GM12873 (cell line): Measurements from ENCODE around the gene ZBTB42.

ENCODE experiments used
- TF ChIP-seq, protein P1 (sequence below): IDR thresholded peaks from 2 replicates; pipeline ENCODE4 v1.5.1; 2012; ENCODE audit warnings: low read depth, mild to moderate bottlenecking, moderate library complexity, low read length, control low read depth; ENCODE audit not compliant: insufficient read depth; ENCODE audit errors: missing control alignments

The ZBTB42 gene

DNA sequence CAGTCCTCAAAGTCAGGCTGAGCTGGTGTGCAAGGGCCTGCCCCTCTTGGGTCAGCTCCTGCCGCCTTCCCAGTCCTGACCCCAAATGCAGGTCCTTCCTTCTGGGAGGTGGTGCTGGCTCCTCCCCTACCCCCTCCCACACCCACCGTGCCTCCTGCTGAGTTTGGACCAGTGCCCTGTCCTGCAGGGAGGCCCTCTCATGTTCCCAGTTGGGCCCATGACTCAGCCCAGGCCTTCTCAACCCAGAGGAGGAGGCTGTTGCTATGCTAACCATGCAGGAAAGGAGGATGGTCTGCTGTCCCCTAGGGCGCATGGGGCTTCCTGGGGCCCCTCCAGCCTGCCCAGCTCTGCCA lies 4.4 kb downstream of the ZBTB42 start:
- TF ChIP-seq, protein P1, sequence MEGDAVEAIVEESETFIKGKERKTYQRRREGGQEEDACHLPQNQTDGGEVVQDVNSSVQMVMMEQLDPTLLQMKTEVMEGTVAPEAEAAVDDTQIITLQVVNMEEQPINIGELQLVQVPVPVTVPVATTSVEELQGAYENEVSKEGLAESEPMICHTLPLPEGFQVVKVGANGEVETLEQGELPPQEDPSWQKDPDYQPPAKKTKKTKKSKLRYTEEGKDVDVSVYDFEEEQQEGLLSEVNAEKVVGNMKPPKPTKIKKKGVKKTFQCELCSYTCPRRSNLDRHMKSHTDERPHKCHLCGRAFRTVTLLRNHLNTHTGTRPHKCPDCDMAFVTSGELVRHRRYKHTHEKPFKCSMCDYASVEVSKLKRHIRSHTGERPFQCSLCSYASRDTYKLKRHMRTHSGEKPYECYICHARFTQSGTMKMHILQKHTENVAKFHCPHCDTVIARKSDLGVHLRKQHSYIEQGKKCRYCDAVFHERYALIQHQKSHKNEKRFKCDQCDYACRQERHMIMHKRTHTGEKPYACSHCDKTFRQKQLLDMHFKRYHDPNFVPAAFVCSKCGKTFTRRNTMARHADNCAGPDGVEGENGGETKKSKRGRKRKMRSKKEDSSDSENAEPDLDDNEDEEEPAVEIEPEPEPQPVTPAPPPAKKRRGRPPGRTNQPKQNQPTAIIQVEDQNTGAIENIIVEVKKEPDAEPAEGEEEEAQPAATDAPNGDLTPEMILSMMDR, result no peak

DNA sequence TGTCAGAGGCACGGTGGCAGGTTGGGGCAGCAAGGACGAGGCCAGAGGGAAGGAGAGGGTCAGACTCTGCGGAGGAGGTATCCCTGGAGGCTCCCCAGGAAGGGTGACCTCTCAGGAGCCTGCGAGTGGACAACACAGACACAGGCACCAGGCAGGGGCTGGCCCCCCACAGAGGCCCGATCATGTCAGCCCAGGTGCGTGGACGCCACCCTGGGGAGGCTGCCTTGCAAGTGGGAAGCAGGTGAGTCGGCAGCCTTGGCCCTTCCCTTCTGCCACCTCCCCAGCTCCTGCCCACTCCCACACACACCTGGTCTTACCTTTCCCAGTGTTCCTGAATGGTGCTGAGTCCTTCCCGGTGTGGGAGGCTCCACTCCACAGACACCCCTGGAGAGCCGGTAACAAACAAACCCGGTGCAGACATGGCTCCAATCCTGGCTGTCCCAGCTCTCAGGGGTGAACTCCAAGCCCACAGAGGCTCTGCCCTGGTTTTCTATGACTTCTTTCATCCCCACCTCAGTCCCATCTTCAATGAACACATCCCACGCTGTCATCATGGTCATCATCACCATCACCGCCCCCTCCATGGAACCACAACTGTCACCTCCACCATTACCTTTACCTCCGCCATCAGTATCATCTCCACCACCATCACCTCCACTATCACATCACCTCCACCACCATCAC lies 5.2 kb downstream of the ZBTB42 start:
- TF ChIP-seq, protein P1, result no peak

DNA sequence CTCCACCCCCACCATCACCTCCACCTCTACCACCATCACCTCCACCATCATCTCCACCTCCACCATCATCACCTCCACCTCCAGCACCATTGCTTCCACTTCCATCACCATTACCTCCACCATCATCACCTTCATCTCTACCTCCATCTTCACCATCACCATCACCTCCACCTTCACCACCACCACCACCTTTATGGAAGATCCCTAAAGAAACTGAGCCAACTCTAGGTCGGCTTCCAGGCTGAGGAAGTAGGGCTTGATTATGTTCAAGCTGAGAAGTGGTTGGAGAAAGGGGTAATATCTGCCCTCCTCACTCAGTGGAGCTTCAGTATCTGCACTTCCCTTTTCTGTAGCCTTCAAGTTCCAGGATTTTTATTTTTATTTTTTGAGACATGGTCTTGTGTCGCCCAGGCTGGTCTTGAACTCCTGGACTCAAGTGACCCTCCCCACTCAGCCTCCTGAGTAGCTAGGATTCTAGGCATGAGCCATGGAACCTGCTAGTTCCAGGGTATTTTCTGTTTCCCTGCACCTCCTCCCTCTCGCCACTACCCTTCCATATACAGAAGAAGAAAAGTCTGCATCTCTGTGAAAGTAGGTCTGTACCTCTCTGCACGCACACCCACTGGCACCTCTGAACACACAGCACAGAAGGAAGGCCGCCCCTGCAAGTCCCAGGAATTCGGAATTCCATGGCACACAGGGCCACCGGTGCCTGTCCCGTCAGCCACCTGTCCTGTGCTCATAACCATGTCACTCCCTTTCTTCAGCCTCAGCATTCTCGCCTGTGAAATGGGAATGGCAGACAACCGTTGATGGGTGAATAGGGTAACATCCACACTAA lies 5.9 kb downstream of the ZBTB42 start:
- TF ChIP-seq, protein P1, result no peak

DNA sequence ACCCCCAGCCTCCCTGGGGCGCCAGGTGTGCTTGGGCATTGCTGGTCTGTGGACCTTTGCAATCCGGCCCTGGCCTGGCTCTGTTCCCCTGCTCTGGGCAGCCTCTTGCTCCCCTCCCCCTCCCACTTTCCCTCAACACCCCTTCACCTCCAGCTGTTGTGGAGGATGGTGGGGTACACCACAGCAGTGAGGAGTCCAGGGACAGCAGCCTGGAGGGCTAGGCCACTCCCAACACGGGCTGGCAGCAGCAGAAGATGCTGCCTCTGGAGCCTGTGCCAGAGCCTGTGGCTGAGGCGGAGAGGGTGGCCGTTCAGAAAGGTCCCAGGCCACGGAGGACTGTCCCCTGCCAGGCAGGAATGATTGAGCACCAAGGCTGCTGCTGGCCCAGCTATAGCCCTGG lies 7.6 kb downstream of the ZBTB42 start:
- TF ChIP-seq, protein P1, result no peak

DNA sequence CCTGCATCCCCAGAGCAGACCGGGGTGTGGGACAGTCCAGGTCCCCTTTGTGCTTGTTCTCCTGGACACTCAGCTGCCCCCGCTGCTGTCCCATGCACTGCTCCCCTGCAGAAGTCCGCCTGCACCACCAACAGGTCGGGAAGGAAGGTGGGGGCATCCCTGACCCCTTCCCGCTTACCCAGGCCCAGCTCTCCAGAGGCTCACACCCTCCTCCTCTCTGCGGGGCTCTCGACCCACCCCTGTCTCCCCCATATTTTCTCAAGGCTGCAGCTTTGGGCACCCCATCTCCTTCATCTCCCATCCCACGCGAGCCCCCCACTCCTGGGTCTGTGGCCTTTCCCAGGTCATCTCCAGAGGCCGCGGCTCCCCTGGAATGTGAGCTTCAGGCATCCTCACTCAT lies 9.4 kb downstream of the ZBTB42 start:
- TF ChIP-seq, protein P1, result no peak

DNA sequence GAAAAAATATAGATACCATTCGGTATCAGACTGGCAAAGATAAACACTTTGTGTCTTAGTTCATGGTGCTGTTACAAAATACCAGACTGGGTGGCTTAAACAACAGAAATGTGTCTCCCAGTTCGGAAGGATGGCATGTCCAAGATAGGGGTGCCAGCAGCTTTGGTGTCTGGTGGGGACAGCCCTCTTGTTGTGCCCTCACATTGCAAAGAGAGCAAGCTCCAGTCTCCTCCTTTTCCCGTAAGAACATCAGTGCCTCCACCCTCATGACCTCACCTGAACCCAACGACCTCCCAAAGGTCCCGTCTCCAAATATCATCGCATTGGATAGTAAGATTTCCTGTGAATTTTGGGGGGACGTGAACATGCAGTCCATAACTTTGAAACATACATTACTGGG lies 12.4 kb downstream of the ZBTB42 start:
- TF ChIP-seq, protein P1, result no peak

DNA sequence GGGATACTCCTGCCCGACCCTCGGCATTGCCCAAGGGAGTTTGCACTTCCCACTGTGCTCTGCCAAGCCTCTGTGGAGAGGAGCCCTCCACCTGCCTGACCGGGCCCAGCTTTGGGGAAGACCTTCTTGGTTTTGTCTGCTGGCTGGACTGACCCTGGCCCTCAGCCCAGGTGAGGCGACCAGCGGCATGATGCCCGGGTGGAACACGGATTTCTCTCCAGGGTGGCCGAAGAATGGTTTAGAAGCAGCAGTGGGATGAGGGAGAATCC lies 15.6 kb downstream of the ZBTB42 start:
- TF ChIP-seq, protein P1, result no peak
